ENCODE results near the gene ARMC9. TPM values are rescaled to one million over a fixed set of nuclear protein-coding genes. Genes with fewer than 3 reads are reported as not detected.

The ARMC9 gene, protein sequence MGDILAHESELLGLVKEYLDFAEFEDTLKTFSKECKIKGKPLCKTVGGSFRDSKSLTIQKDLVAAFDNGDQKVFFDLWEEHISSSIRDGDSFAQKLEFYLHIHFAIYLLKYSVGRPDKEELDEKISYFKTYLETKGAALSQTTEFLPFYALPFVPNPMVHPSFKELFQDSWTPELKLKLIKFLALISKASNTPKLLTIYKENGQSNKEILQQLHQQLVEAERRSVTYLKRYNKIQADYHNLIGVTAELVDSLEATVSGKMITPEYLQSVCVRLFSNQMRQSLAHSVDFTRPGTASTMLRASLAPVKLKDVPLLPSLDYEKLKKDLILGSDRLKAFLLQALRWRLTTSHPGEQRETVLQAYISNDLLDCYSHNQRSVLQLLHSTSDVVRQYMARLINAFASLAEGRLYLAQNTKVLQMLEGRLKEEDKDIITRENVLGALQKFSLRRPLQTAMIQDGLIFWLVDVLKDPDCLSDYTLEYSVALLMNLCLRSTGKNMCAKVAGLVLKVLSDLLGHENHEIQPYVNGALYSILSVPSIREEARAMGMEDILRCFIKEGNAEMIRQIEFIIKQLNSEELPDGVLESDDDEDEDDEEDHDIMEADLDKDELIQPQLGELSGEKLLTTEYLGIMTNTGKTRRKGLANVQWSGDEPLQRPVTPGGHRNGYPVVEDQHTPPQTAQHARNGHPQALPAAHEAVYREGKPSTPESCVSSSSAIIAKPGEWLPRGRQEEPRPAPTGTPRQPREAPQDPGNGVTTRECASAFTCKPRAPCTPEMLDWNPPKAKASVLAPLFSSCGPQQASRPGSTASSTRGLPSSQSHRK
- total RNA-seq = 1 to 10 TPM; 3.0 TPM

GRCh38 chr2:231198291-231199173 is at the start of gene ARMC9:
ARMC9 (plus strand) TSS chr2:231198631; CDS start chr2:231206239, 7,608 bp downstream.
- Mint-ChIP-seq H3K4me1 (ENCODE audit: low read depth) (peaks cover 6% of the 10 kb centered on the region), H3K27ac (no peak within 1 kb of the TSS), H3K27me3 (peaks cover 5% of the 10 kb centered on the region), H3K36me3 (no peaks in the 10 kb centered on the region), H3K9me3 (no peaks in the 10 kb centered on the region), H3K4me3 (peak within 1 kb of the TSS; percentile 87)
- intact Hi-C loops (cut with micrococcal nuclease) = no loop called here
- CTCF ChIA-PET = interaction anchor here (1.4 kb wide), 1 partner anchor 29 kb away, joined by 4 read pairs; no protein-coding TSS in a partner anchor
- POLR2A ChIA-PET = interaction anchor here (0.5 kb wide), 1 partner anchor 536 kb away, joined by 3 read pairs; no protein-coding TSS in a partner anchor
- peak; percentile 82 for DNase-seq

- no peak overlapping the region for H3K4me3 Mint-ChIP-seq
- peaks cover 29% of the 10 kb centered on the region for H3K36me3 Mint-ChIP-seq
- ChIA-PET CTCF (no interaction called here), POLR2A (no interaction called here)
- no peak overlapping the region for H3K27ac Mint-ChIP-seq
- intact Hi-C loops (cut with micrococcal nuclease) = no loop called here
- H3K4me1 Mint-ChIP-seq (ENCODE audit: low read depth) = no peaks in the 10 kb centered on the region
- no peaks in the 10 kb centered on the region for H3K27me3 Mint-ChIP-seq
- no peaks in the 10 kb centered on the region for H3K9me3 Mint-ChIP-seq
- DNase-seq = no peak
These were observed 45.5 kb upstream of the ARMC9 start for GRCh38 chr2:231152800-231153557.

DNA sequence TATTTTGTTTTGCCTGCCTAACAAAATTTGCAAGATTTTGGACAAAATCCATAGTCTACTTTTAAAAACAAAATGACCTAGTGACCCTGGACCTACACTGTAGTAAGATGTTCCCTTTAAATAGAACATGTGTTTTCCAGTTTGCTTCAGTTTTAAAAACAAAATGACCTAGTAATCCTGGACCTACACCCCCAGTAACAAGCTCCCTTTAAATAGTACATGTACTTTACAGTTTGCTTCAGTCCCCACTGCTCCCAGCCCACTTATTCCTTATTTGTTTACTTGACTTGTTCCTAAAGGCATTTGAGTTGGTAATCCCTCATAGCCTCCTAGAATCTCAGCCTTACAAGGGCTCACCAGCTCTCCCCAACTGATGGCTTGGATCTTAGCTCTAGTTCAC is 39.1 kb upstream of the ARMC9 start:
- H3K27me3 Mint-ChIP-seq = no peaks in the 10 kb centered on the region

DNA sequence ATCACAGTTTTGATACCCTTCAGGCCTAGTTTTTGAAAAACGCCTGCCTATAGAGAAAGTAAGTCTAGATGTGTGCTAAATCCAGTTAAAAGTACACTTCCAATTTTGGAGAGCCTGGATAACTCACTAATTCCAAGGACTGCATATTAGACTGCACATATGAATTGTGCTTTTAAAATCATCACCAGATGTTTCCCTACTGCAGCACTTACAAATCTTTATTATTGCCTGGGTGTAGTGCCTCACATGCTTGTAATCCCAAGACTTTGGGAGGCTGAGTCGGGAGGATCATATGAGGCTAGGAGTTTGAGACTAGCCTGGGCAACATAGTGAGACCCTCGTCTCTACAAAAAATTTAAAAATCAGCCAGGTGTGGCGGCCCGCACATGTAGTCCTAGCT is 37.7 kb upstream of the ARMC9 start:
- Mint-ChIP-seq H3K27me3 (no peaks in the 10 kb centered on the region), H3K4me1 (ENCODE audit: low read depth) (peaks cover 21% of the 10 kb centered on the region), H3K4me3 (no peak overlapping the region), H3K27ac (no peak overlapping the region), H3K36me3 (peaks cover 24% of the 10 kb centered on the region), H3K9me3 (no peaks in the 10 kb centered on the region)
- no peak for DNase-seq
- ChIA-PET POLR2A (no interaction called here), CTCF (interaction anchor here (1.2 kb wide), 1 partner anchor 291 kb away, joined by 3 read pairs; no protein-coding TSS in a partner anchor)
- intact Hi-C loops (cut with micrococcal nuclease) = no loop called here

More for the DNA sequence above, 39.1 kb upstream of the ARMC9 start:
- POLR2A ChIA-PET = no interaction called here
- peaks cover 21% of the 10 kb centered on the region for H3K4me1 Mint-ChIP-seq (ENCODE audit: low read depth)
- peaks cover 18% of the 10 kb centered on the region for H3K36me3 Mint-ChIP-seq
- no peak overlapping the region for H3K27ac Mint-ChIP-seq
- H3K4me3 Mint-ChIP-seq = no peak overlapping the region
- H3K9me3 Mint-ChIP-seq = no peaks in the 10 kb centered on the region
- no peak for DNase-seq
- CTCF ChIA-PET = interaction anchor here (0.7 kb wide), 1 partner anchor 63 kb away, joined by 3 read pairs; no protein-coding TSS in a partner anchor
- intact Hi-C loops (cut with micrococcal nuclease) = no loop called here

- Mint-ChIP-seq H3K27ac (peak overlapping the region; percentile 78), H3K36me3 (peaks cover 29% of the 10 kb centered on the region), H3K4me1 (ENCODE audit: low read depth) (peaks cover 21% of the 10 kb centered on the region), H3K27me3 (no peaks in the 10 kb centered on the region), H3K9me3 (no peaks in the 10 kb centered on the region), H3K4me3 (no peak overlapping the region)
- ChIA-PET POLR2A (interaction anchor here (0.9 kb wide), 1 partner anchor 10 kb away, joined by 3 read pairs; no protein-coding TSS in a partner anchor), CTCF (interaction anchor here (1.2 kb wide), 1 partner anchor 291 kb away, joined by 3 read pairs; no protein-coding TSS in a partner anchor)
- intact Hi-C loops (cut with micrococcal nuclease) = no loop called here
- no peak for DNase-seq
These were observed 37.1 kb upstream of the ARMC9 start for GRCh38 chr2:231161252-231161839.

GRCh38 chr2:231161877-231162329 is 36.5 kb upstream of the ARMC9 start:
- Mint-ChIP-seq H3K4me1 (ENCODE audit: low read depth) (peaks cover 25% of the 10 kb centered on the region), H3K27ac (peak overlapping the region; percentile 78), H3K4me3 (no peak overlapping the region), H3K27me3 (no peaks in the 10 kb centered on the region), H3K9me3 (no peaks in the 10 kb centered on the region), H3K36me3 (peaks cover 31% of the 10 kb centered on the region)
- ChIA-PET POLR2A (interaction anchor here (0.9 kb wide), 1 partner anchor 11 kb away, joined by 3 read pairs; no protein-coding TSS in a partner anchor), CTCF (no interaction called here)
- intact Hi-C loops (cut with micrococcal nuclease) = no loop called here
- DNase-seq = no peak

- intact Hi-C loops (cut with micrococcal nuclease) = no loop called here
- DNase-seq = no peak
- Mint-ChIP-seq H3K4me1 (ENCODE audit: low read depth) (peaks cover 36% of the 10 kb centered on the region), H3K27ac (no peak overlapping the region), H3K27me3 (no peaks in the 10 kb centered on the region), H3K4me3 (no peak overlapping the region), H3K36me3 (peaks cover 41% of the 10 kb centered on the region), H3K9me3 (no peaks in the 10 kb centered on the region)
- CTCF ChIA-PET = no interaction called here
- POLR2A ChIA-PET = no interaction called here
These were observed 35.4 kb upstream of the ARMC9 start for GRCh38 chr2:231163011-231163410.

- Mint-ChIP-seq H3K4me1 (ENCODE audit: low read depth) (peaks cover 41% of the 10 kb centered on the region), H3K27me3 (no peaks in the 10 kb centered on the region), H3K9me3 (no peaks in the 10 kb centered on the region), H3K36me3 (peaks cover 43% of the 10 kb centered on the region), H3K27ac (no peak overlapping the region), H3K4me3 (no peak overlapping the region)
- ChIA-PET CTCF (no interaction called here), POLR2A (no interaction called here)
- intact Hi-C loops (cut with micrococcal nuclease) = no loop called here
- DNase-seq = no peak
These were observed 34.9 kb upstream of the ARMC9 start for GRCh38 chr2:231163414-231164095.

DNA sequence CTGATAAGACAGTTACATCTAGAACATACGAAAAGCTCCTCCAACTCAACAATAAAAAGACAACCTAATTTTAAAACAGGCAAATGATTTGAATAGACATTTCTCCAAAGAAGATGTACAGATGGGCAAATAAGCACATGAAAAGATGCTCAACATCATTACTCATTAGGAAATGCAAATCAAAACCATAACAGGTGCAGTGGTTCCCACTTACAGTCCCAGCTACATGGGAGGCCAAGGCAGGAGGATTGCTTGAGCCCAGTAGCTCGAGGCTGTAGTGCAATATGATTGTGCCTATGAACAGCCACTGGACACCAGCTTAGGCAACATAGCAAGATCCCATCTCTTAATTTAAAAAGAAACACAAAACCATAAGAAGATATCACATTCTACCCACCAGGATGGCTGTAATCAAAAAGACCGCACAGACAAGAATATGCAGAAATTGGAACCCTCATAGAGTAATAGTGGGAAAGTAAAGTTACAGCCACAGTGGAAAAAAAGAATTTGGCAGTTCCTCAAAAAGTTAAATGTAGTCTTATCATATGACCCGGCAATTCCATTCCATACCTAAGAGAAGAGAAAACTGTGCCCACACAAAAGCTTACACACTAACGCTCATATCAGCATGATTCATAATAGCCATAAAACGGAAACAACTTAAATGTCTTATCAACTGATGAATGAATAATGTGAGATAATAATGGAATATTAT is 30.5 kb upstream of the ARMC9 start:
- intact Hi-C loops (cut with micrococcal nuclease) = no loop called here
- peak overlapping the region; percentile 53 for H3K27ac Mint-ChIP-seq
- H3K27me3 Mint-ChIP-seq = no peaks in the 10 kb centered on the region
- CTCF ChIA-PET = interaction anchor here (1.0 to 1.2 kb wide), 2 partner anchors 17 to 64 kb away, joined by 3 to 4 read pairs; no protein-coding TSS in a partner anchor
- H3K9me3 Mint-ChIP-seq = no peaks in the 10 kb centered on the region
- no peak overlapping the region for H3K4me3 Mint-ChIP-seq
- POLR2A ChIA-PET = no interaction called here
- DNase-seq = no peak
- H3K36me3 Mint-ChIP-seq = peaks cover 63% of the 10 kb centered on the region
- H3K4me1 Mint-ChIP-seq (ENCODE audit: low read depth) = peaks cover 29% of the 10 kb centered on the region

Measured in activated CD4-positive, alpha-beta memory T cell treated with anti-CD3 and anti-CD28 coated beads for 36 hours (primary cell).